ENCODE measurements around the gene NREP. TPM values are rescaled to one million over a fixed set of nuclear protein-coding genes. Genes with fewer than 3 reads are reported as not detected.
A peak's percentile ranks its signal among the peaks of the same experiment; 100 is the strongest.

Gene NREP
- total RNA-seq, 2 experiments from 2014 or later: 14.2 to 15.7 TPM

DNA sequence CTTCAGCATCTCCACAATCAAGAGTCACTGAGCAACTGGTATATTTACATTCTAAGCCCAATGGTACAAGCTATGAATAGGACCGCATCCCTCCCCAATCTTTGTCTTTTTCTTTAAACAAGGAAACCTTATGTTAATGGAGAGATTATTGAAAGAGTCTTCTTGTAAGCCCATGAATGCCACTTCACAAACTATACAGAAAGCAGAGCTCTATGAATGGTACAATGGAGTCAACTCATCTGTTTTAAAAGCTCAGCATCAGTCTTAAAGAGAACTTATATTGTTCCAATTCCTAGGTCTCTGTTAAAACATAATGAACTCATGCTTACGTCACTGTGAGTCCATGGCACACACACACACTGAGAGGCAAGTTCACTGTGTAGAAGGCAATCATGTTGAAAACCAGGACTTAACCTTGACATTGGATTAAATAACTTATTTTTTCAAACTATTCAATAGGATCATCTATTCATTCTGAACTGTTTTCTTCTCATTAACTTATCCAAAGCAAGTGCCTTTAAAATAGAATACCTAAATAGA is 4.5 kb downstream of the NREP start:
- DNase-seq: no peak
- peaks cover 19% of the 10 kb centered on the region for H3K36me3 Mint-ChIP-seq
- no peaks in the 10 kb centered on the region for H3K9me3 Mint-ChIP-seq
- H3K4me3 Mint-ChIP-seq: no peak overlapping the region
- peaks cover 29% of the 10 kb centered on the region for H3K4me1 Mint-ChIP-seq
- no peak overlapping the region for H3K27ac Mint-ChIP-seq
- H3K27me3 Mint-ChIP-seq: no peaks in the 10 kb centered on the region

DNA sequence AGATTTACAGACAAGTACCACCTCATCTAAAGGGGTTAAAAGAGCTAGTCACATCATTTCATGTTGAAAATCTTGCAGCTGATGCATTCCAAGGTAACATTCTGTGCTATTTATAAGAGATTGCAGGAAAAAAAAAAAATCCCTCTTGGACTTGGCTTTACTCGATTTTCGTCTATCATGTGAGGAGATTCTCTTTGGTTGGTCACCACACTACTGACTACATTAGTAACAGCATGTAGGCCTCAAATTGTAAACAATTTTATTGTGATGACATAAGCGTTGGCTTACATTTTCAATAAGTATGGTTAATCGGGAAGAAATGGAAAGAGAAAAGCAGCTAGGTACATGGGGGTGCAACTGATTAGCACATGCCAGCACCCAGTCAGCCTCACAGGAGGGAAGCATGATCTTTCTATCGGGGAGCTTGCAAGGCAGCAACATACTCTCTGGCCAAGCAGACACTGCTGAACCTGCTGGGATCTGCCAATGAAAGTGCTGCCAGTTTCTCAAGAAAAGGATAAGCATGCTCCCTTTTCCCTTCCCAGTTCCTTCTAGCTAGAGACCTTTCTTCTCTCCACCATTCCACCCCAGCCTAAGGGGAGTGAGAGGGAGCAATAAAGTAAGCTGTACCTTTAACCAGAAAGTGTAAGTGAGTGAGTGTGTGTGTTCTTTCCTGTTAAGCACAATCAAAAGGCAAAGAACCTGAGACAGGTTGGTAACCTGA is 7.5 kb downstream of the NREP start:
- Mint-ChIP-seq H3K4me3 (no peak overlapping the region), H3K36me3 (peaks cover 19% of the 10 kb centered on the region), H3K4me1 (peaks cover 19% of the 10 kb centered on the region), H3K27ac (no peak overlapping the region), H3K27me3 (peaks cover under 1% of the 10 kb centered on the region), H3K9me3 (no peaks in the 10 kb centered on the region)
- DNase-seq: no peak

DNA sequence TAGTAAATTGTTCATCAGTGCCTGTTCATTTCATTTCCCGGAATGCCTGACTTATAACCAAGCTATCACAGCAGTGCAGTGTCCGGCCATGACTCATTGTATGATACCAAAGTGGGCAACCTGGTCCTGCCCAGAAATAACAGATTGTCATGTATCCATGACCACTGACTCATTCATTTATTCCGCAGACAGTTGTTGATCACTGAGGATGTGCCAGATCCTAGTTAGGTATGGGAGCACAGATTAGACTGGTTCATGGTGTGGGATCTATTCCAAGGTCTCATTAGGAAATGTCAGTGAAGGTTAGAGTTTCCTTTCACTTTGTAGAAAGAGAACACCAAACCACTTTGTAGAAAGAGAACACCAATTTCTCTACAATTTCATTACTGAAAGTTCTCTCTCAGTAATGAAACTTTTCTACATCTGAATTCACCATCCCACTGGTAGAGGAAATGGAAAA is 8.7 kb downstream of the NREP start:
- Mint-ChIP-seq H3K36me3 (peaks cover 19% of the 10 kb centered on the region), H3K4me1 (peaks cover 18% of the 10 kb centered on the region), H3K27me3 (peaks cover 7% of the 10 kb centered on the region), H3K27ac (peak overlapping the region; percentile 52), H3K4me3 (no peak overlapping the region), H3K9me3 (no peaks in the 10 kb centered on the region)
- DNase-seq: no peak

DNA sequence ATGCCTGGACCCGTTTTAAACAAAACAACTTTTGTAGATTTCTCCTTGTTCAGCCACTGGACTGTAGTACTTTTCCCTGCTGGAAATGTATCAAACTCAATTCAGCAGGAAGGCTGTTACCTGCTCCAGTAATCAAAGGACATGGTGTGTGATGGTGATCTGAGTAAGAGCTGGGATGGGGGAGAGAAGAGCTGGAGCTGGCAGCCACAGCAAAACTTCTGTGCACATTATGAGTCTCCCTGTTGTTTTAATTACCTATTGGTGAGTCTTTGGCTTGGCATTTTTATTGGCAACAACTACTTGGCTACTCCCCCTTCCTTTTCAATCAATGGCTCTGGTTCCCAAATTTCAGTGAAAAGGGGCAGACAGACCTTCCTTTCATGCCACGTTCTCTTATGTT is 9.7 kb downstream of the NREP start:
- Mint-ChIP-seq H3K27ac (no peak overlapping the region), H3K9me3 (no peaks in the 10 kb centered on the region), H3K27me3 (peaks cover 7% of the 10 kb centered on the region), H3K4me3 (no peak overlapping the region), H3K36me3 (peaks cover 15% of the 10 kb centered on the region), H3K4me1 (peaks cover 22% of the 10 kb centered on the region)
- no peak for DNase-seq

DNA sequence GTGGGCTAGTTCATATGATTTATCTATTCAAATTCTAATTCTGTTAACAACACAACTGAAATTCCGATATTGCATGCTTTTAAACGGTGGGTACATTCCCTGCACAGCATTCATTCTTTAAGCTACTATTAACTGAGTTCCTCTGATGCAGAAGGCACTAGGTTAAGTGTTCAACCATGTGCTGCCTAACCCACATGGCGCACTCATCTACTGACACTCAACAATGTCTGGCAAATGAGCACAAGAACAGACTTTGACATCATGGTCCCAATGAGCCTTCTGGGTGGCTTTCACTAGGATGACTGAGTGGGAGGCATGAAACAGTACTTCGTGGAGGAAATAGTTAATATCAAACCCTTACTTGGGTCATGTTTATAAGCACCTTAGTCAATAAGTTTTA is 10.2 kb downstream of the NREP start:
- no peak overlapping the region for H3K4me3 Mint-ChIP-seq
- H3K36me3 Mint-ChIP-seq: peaks cover 15% of the 10 kb centered on the region
- peaks cover 7% of the 10 kb centered on the region for H3K27me3 Mint-ChIP-seq
- no peaks in the 10 kb centered on the region for H3K9me3 Mint-ChIP-seq
- no peak overlapping the region for H3K27ac Mint-ChIP-seq
- no peak for DNase-seq
- H3K4me1 Mint-ChIP-seq: peaks cover 26% of the 10 kb centered on the region

DNA sequence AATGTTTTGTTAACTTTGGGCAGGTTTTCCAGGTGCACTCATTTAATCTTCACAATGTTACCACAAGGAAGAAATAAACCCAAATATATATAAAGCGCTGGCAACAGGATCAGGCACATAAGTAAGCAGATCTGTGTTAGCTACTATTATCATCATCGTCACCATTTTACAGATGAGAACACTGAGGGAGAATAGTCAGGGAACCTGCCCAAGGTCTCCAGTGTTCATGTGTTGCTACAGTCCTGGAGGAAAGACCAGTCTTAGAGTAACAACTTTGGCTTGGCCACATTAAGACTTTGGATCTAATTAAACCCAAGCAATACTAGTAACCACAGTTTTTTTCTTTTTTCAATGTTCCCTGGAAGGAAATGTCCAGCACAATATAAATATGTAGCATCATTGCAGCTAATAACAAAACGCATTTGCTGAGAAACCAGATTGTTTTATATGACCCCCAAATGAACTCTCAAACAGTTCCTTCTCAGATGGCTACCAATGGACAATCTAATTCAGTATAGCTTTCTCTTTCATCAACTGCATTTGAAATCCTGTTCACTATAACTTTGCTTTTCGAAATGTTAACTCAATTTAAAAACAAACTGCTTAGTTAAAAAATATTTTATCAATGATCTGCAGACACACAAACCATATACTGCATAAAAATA is 11.8 kb downstream of the NREP start:
- H3K4me1 Mint-ChIP-seq: peaks cover 34% of the 10 kb centered on the region
- H3K27me3 Mint-ChIP-seq: peaks cover 7% of the 10 kb centered on the region
- no peak for DNase-seq
- H3K9me3 Mint-ChIP-seq: no peaks in the 10 kb centered on the region
- no peak overlapping the region for H3K4me3 Mint-ChIP-seq
- H3K36me3 Mint-ChIP-seq: peaks cover 11% of the 10 kb centered on the region
- H3K27ac Mint-ChIP-seq: no peak overlapping the region

DNA sequence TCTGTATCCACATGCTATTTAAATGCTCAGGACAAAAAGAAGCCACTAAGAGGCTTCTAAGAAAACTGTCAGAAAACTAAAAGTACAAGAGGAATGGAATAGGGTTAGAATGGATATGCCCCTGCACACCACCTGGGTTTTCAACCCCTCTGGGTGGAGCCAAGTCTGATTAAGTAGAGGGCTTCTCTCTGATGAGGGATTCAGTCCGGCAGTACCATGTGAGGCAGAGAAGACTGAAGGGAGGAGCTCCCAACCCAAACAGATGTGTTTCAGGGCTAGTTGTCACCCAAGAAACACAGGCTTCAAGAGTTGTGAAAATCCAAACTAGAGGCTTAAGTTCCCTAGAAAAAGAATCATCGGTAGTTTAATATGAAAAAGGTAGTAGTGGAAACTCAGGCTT is 12.5 kb downstream of the NREP start:
- Mint-ChIP-seq H3K4me1 (peaks cover 34% of the 10 kb centered on the region), H3K36me3 (peaks cover 10% of the 10 kb centered on the region), H3K27me3 (peaks cover 7% of the 10 kb centered on the region), H3K27ac (no peak overlapping the region), H3K4me3 (no peak overlapping the region), H3K9me3 (no peaks in the 10 kb centered on the region)
- DNase-seq: no peak

DNA sequence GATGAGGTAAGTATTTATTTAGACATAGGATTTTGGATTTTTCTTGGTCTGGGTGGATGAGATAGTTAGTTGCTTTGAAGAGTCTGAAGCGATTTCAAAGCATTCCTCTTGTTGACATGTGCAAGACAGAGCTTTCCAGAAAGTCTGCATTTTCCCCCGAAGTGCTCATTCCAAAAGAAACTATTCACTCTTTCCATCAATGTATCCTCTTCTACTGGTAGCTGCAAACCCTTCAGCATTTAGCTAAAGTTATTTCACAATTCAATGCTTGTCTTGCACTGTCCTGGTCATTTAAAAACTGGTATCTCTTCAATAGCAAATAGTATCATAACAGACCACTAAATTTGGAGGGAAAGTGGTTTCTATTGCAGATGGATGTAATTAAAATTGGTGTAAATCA is 13.0 kb downstream of the NREP start:
- Mint-ChIP-seq H3K4me1 (peaks cover 33% of the 10 kb centered on the region), H3K27ac (no peak overlapping the region), H3K27me3 (peaks cover 7% of the 10 kb centered on the region), H3K4me3 (no peak overlapping the region), H3K36me3 (peaks cover 10% of the 10 kb centered on the region), H3K9me3 (no peaks in the 10 kb centered on the region)
- no peak for DNase-seq

DNA sequence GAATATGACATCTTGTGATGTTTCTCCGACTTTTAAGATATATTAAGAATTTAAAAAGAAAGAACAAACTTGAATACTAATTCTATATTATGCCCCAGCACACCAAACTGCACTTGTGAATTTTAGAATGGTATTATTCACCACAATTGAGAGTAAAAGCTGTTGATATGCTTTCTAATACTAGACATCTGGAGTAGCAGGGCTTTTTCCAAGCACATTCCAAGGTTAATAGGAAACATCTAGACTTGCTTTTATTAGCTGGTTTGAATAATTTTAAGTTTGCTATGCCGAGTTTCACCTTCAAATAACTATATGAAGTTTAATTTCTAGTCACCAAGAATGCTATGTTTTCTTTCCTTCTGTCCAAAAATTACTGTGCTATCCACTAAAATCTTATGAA is 13.5 kb downstream of the NREP start:
- H3K9me3 Mint-ChIP-seq: no peaks in the 10 kb centered on the region
- no peak overlapping the region for H3K4me3 Mint-ChIP-seq
- DNase-seq: no peak
- peaks cover 6% of the 10 kb centered on the region for H3K36me3 Mint-ChIP-seq
- H3K27ac Mint-ChIP-seq: no peak overlapping the region
- peaks cover 28% of the 10 kb centered on the region for H3K4me1 Mint-ChIP-seq
- H3K27me3 Mint-ChIP-seq: peaks cover 7% of the 10 kb centered on the region

DNA sequence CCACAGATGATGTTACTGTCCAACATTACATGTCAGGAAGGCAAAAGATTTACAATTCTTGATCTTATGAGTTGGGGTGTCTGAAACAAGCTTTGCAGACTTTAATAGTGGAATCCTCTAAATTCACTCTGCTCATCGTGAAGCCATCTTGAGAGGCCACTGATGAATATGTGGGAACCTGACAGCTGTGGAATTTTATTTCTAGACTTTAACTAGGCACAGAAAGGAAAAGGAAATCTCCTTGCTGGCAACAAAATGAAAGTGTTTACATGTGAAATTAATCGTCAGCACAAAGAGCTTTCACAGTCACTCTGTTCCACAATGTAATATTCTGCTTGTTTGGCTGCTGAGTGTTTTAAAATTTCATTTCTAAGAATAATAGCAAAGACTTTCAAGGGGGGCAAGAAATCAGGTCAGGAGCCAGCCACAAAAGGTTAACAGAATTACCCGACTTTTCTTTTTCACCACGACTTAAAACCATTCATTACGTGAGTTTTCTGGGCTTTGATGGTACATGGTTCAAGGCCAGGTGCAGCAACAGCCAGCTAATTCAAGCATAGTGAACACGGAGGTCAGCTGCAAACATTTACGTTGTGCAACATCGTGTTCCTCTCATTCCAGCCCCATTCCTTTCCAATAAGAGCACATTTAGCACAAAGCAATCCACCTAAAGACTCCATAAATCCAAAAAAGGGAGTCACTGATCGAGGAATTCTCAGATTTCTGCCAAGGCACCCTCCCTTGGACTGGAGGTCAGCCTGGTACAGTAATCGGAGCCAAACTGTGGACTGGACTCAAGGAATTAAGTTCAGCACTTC is 14.6 kb downstream of the NREP start:
- no peak for DNase-seq
- Mint-ChIP-seq H3K4me3 (no peak overlapping the region), H3K27ac (no peak overlapping the region), H3K27me3 (peaks cover 7% of the 10 kb centered on the region), H3K36me3 (no peaks in the 10 kb centered on the region), H3K9me3 (no peaks in the 10 kb centered on the region), H3K4me1 (peaks cover 21% of the 10 kb centered on the region)

DNA sequence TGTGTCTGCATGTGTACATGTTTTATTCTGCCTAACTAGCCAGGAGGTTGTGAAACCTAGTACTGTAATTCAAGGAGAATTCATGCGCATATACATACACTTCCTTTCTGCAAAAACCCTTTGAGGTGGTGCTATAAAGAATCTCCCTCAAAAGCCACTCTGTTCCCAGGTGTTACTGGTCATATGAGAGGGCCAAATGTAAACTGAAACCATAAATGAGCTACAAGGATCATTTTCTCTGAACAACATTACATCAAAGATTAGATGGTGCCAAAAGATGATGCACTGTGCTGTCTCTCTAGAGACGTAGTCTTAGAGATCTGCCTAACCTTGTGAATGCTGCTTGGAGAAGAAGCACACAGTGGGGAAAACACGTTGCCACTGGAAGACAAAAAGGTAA is 15.7 kb downstream of the NREP start:
- H3K4me3 Mint-ChIP-seq: no peak overlapping the region

DNA sequence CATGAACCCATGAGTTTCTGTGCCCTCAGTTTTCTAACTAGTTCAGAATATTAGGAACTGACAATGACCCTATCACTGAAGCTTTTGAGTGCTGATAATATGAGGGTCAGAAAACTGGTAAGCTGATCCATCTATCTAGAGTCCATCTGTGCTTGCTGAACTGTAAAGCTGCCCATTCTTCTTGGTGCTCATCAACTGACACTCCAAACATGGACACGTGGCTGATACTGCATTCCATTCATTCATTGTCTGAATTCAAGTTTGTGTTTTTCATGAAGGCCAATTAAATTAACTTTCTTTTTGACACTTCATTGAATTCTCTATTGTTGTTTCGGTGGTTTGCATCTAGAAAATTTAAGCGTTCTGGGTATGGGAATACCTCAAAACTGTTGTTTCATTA is 17.6 kb downstream of the NREP start:
- peaks cover 23% of the 10 kb centered on the region for H3K4me1 Mint-ChIP-seq
- H3K36me3 Mint-ChIP-seq: peaks cover 3% of the 10 kb centered on the region

More for the DNA sequence above, 15.7 kb downstream of the NREP start:
- Mint-ChIP-seq H3K9me3 (no peaks in the 10 kb centered on the region), H3K27ac (no peak overlapping the region), H3K4me1 (peaks cover 20% of the 10 kb centered on the region), H3K36me3 (no peaks in the 10 kb centered on the region), H3K27me3 (peaks cover 7% of the 10 kb centered on the region)
- no peak for DNase-seq

DNA sequence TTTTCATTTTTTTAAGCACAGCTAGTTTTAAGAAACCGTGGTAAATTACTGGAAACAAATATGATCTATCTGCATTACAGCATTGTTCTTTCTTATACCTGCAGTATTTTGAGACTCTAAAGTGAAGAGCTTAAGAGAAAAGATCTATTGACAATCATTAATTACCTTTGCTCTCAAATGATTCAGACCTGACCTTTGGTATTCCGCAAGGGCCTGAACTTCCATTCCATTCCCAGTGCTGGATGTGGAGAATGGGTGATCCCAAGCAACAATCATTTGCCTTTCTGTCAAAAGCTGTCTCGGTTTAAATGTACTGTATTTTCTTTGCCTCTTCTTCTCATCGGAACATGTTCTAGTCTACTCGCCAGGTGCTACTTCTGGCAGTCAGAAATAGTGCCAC is 18.9 kb downstream of the NREP start:
- H3K9me3 Mint-ChIP-seq: no peaks in the 10 kb centered on the region
- no peak overlapping the region for H3K4me3 Mint-ChIP-seq
- peaks cover 8% of the 10 kb centered on the region for H3K36me3 Mint-ChIP-seq
- peaks cover 24% of the 10 kb centered on the region for H3K4me1 Mint-ChIP-seq
- DNase-seq: no peak
- no peaks in the 10 kb centered on the region for H3K27me3 Mint-ChIP-seq
- no peak overlapping the region for H3K27ac Mint-ChIP-seq

More for the DNA sequence above, 17.6 kb downstream of the NREP start:
- H3K27ac Mint-ChIP-seq: no peak overlapping the region
- no peaks in the 10 kb centered on the region for H3K9me3 Mint-ChIP-seq
- DNase-seq: no peak
- H3K4me3 Mint-ChIP-seq: no peak overlapping the region
- H3K27me3 Mint-ChIP-seq: peaks cover 5% of the 10 kb centered on the region

DNA sequence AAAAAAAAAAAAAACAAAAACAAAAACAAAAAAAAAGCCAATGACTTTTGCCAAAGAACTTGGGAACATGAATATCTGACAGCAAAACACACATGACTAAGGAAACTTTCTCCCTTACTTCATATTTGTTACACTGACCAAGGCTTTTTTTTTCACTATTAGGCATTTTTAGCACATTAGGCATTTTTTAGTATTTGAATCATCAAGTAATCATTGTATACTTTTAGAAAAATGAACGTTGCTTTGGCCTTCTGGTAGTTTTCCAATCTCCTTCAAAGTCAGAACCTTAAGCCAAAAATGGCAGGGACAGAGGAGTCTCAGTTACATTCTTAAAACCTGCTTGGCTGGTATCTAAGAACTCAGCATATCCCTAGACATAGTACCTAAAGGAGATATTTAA is 19.3 kb downstream of the NREP start:
- peaks cover 10% of the 10 kb centered on the region for H3K36me3 Mint-ChIP-seq
- DNase-seq: no peak
- no peak overlapping the region for H3K4me3 Mint-ChIP-seq
- H3K9me3 Mint-ChIP-seq: no peaks in the 10 kb centered on the region
- no peak overlapping the region for H3K27ac Mint-ChIP-seq
- H3K27me3 Mint-ChIP-seq: no peaks in the 10 kb centered on the region
- peaks cover 23% of the 10 kb centered on the region for H3K4me1 Mint-ChIP-seq

Measured in activated naive CD8-positive, alpha-beta T cell treated with anti-CD3 and anti-CD28 coated beads for 36 hours (primary cell).